Muscle of leg (tissue), 11 donors: Measurements from ENCODE around the gene RAD51B. TPM values are rescaled to one million over a fixed set of nuclear protein-coding genes. Genes with fewer than 3 reads are reported as not detected.
A peak's percentile ranks its signal among the peaks of the same experiment; 100 is the strongest.
"Not testable (repeated sequence)": the region's sequence is repeated elsewhere in the genome, so short reads cannot be mapped to it uniquely, and the experiment has no call there.

Experiments
- DNase-seq: peaks from one replicate; pipeline ENCODE4 v3.0.0; 2013
- H3K27ac ChIP-seq: one replicate; pipeline ENCODE4 v1.5.1; 2013; ENCODE audit warnings: mild to moderate bottlenecking, low read length, control low read depth
- H3K27me3 ChIP-seq: one replicate; pipeline ENCODE4 v1.6.1; 2013; ENCODE audit warnings: low read length; ENCODE audit not compliant: control insufficient read depth, insufficient read depth
- H3K36me3 ChIP-seq: one replicate; pipeline ENCODE4 v1.6.1; 2013; ENCODE audit warnings: low read length; ENCODE audit not compliant: control insufficient read depth, insufficient read depth
- H3K4me1 ChIP-seq: one replicate; pipeline ENCODE4 v1.6.1; 2013; ENCODE audit warnings: low read length; ENCODE audit not compliant: control insufficient read depth, insufficient read depth
- H3K4me3 ChIP-seq: one replicate; pipeline ENCODE4 v1.5.1; 2013; ENCODE audit warnings: low read length, control low read depth
- H3K9me3 ChIP-seq: replicated peaks from 2 replicates; pipeline ENCODE4 v1.6.1; 2013; ENCODE audit warnings: low read depth, low read length; ENCODE audit not compliant: control insufficient read depth
- whole genome bisulfite sequencing: methylation state at CpG from one replicate; pipeline ENCODE4 v1.1.5; 2013; ENCODE audit warnings: missing lambda C conversion rate; ENCODE audit not compliant: insufficient coverage; 5-methylcytosine and 5-hydroxymethylcytosine counted together
- polyA plus RNA-seq, 8 donors: library from polyadenylated mRNA; unstranded; fragments of 120-200 nt; gene quantifications; one replicate each; pipeline versions ENCODE4 v1.2.1 to v1.2.3, GENCODE V29; 2013; ENCODE audit warnings: inconsistent platforms in 1 of 8, low replicate concordance in 1 of 8; ENCODE audit not compliant: insufficient read length in 8 of 8, insufficient read depth in 1 of 8
- total RNA-seq: library from RNA; stranded (reverse); fragments of 120-200 nt; gene quantifications from one replicate; pipeline ENCODE4 v1.2.4, GENCODE V29; 2013

The RAD51B gene
- total and polyA plus RNA-seq, 9 donors = 6.0 to 16.5 (median 7.2) TPM

GRCh38 chr14:68301219-68301618 is 481.6 kb downstream of the RAD51B start:
- Histone ChIP-seq H3K27me3 (no peaks in the 10 kb centered on the region), H3K36me3 (no peaks in the 10 kb centered on the region), H3K27ac (no peak overlapping the region), H3K4me1 (peaks cover 21% of the 10 kb centered on the region), H3K9me3 (peaks cover 6% of the 10 kb centered on the region), H3K4me3 (no peak overlapping the region)
- WGBS = no CpG with 5 or more reads among the region's 1 CpG
- DNase-seq = no peak

- DNase-seq, H3K36me3 ChIP-seq, H3K9me3 ChIP-seq, H3K27me3 ChIP-seq, H3K4me3 ChIP-seq, H3K27ac ChIP-seq: not testable (repeated sequence)
- H3K4me1 ChIP-seq = peaks cover 19% of the 10 kb centered on the region
- no CpG with 5 or more reads among the region's 2 CpGs for WGBS
Measured at GRCh38 chr14:68302938-68303337, 483.4 kb downstream of the RAD51B start.

GRCh38 chr14:68305738-68306137 is 486.2 kb downstream of the RAD51B start:
- WGBS = no CpG with 5 or more reads among the region's 4 CpGs
- no peak for DNase-seq
- H3K4me3 ChIP-seq = no peak overlapping the region
- no peaks in the 10 kb centered on the region for H3K36me3 ChIP-seq
- no peak overlapping the region for H3K27ac ChIP-seq
- H3K27me3 ChIP-seq = no peaks in the 10 kb centered on the region
- H3K4me1 ChIP-seq = peaks cover 17% of the 10 kb centered on the region
- peaks cover 3% of the 10 kb centered on the region for H3K9me3 ChIP-seq

GRCh38 chr14:68306265-68306933 is 486.8 kb downstream of the RAD51B start:
- H3K27me3 ChIP-seq = no peaks in the 10 kb centered on the region
- no peaks in the 10 kb centered on the region for H3K36me3 ChIP-seq
- H3K27ac ChIP-seq = no peak overlapping the region
- no peak overlapping the region for H3K4me3 ChIP-seq
- no peak for DNase-seq
- H3K4me1 ChIP-seq = peaks cover 17% of the 10 kb centered on the region
- 88% methylated on average over 4 of the region's 4 CpGs for WGBS
- H3K9me3 ChIP-seq = peaks cover 3% of the 10 kb centered on the region

- peak; percentile 89 for DNase-seq
- peaks cover 1% of the 10 kb centered on the region for H3K9me3 ChIP-seq
- H3K4me3 ChIP-seq = no peak overlapping the region
- peaks cover 17% of the 10 kb centered on the region for H3K4me1 ChIP-seq
- no peaks in the 10 kb centered on the region for H3K36me3 ChIP-seq
- peak overlapping the region; percentile 89 for H3K27ac ChIP-seq
- H3K27me3 ChIP-seq = no peaks in the 10 kb centered on the region
- 90% methylated on average over 2 of the region's 8 CpGs for WGBS
Measured at GRCh38 chr14:68306934-68307789, 487.6 kb downstream of the RAD51B start.

- H3K4me3 ChIP-seq = no peak overlapping the region
- H3K27me3 ChIP-seq = no peaks in the 10 kb centered on the region
- peak; percentile 97 for DNase-seq
- peak overlapping the region; percentile 89 for H3K27ac ChIP-seq
- H3K4me1 ChIP-seq = peaks cover 17% of the 10 kb centered on the region
- WGBS = no CpG with 5 or more reads among the region's 4 CpGs
- no peaks in the 10 kb centered on the region for H3K36me3 ChIP-seq
- no peaks in the 10 kb centered on the region for H3K9me3 ChIP-seq
Measured at GRCh38 chr14:68307790-68308168, 488.2 kb downstream of the RAD51B start.

GRCh38 chr14:68308726-68309520 is 489.3 kb downstream of the RAD51B start:
- no CpG with 5 or more reads among the region's 6 CpGs for WGBS
- H3K36me3 ChIP-seq = no peaks in the 10 kb centered on the region
- peak; percentile 60 for DNase-seq
- H3K4me3 ChIP-seq = no peak overlapping the region
- no peaks in the 10 kb centered on the region for H3K27me3 ChIP-seq
- H3K4me1 ChIP-seq = peaks cover 26% of the 10 kb centered on the region
- H3K9me3 ChIP-seq = no peaks in the 10 kb centered on the region
- peak overlapping the region; percentile 89 for H3K27ac ChIP-seq

- Histone ChIP-seq H3K27ac (no peak overlapping the region), H3K27me3 (no peaks in the 10 kb centered on the region), H3K9me3 (no peaks in the 10 kb centered on the region), H3K36me3 (no peaks in the 10 kb centered on the region), H3K4me1 (peaks cover 29% of the 10 kb centered on the region), H3K4me3 (no peak overlapping the region)
- DNase-seq = no peak
- WGBS = 82% methylated on average over 2 of the region's 2 CpGs
Measured at GRCh38 chr14:68309616-68310015, 490.0 kb downstream of the RAD51B start.

GRCh38 chr14:68312300-68312699 is 492.7 kb downstream of the RAD51B start:
- H3K27me3 ChIP-seq = no peaks in the 10 kb centered on the region
- DNase-seq = no peak
- H3K4me1 ChIP-seq = peaks cover 22% of the 10 kb centered on the region
- no peak overlapping the region for H3K27ac ChIP-seq
- no peak overlapping the region for H3K4me3 ChIP-seq
- 73% methylated on average over 3 of the region's 3 CpGs for WGBS
- no peaks in the 10 kb centered on the region for H3K9me3 ChIP-seq
- no peaks in the 10 kb centered on the region for H3K36me3 ChIP-seq
